Upper lobe of right lung (tissue), 1 donor: ENCODE results near the gene FAM83B. TPM values are rescaled to one million over a fixed set of nuclear protein-coding genes. Genes with fewer than 3 reads are reported as not detected.

Source experiments
- ATAC-seq: fragments of 200-7000 bp; cut with Tn5 transposase; one replicate; pipeline ENCODE4 v1.9.1; 2020; ENCODE audit warnings: mild to moderate bottlenecking, moderate library complexity
- DNase-seq: peaks from one replicate; pipeline ENCODE4 v3.0.0-alpha.2; 2020
- H3K27ac ChIP-seq: fragments of 200-600 bp; one replicate; pipeline ENCODE4 v1.8.0; 2022
- H3K27me3 ChIP-seq: fragments of 200-600 bp; one replicate; pipeline ENCODE4 v1.8.0; 2022; ENCODE audit warnings: mild to moderate bottlenecking
- H3K36me3 ChIP-seq: fragments of 200-600 bp; one replicate; pipeline ENCODE4 v1.8.0; 2022
- H3K4me1 ChIP-seq: fragments of 200-600 bp; one replicate; pipeline ENCODE4 v1.8.0; 2022
- H3K4me3 ChIP-seq: fragments of 200-600 bp; one replicate; pipeline ENCODE4 v1.8.0; 2022; ENCODE audit warnings: mild to moderate bottlenecking
- H3K9me3 ChIP-seq: fragments of 200-600 bp; one replicate; pipeline ENCODE4 v1.8.0; 2022
- intact Hi-C: fragments of 100-400 bp; cut with DNase I; formaldehyde crosslinking; loops from one replicate; pipeline ENCODE4 v1.11.0; 2022
- total RNA-seq: library from RNA; stranded (reverse); fragmentation: NEBNext Ultra II Directional; extraction: Animal tissue kit (Norgen Biotek cat#: 25700); gene quantifications from one replicate; pipeline ENCODE4 v1.2.1, GENCODE V29; 2021
- TF ChIP-seq, protein P1 (sequence below): fragments of 200-600 bp; IDR thresholded peaks from one replicate; pipeline ENCODE4 v1.8.0; 2022; ENCODE audit warnings: antibody characterized with exemption
- donor health status: DM: no; HTN: yes; CAD: no; lungs with severe emphysema.

Gene FAM83B
- total RNA-seq, 1 donor from 2014 or later: 0.20 TPM

DNA sequence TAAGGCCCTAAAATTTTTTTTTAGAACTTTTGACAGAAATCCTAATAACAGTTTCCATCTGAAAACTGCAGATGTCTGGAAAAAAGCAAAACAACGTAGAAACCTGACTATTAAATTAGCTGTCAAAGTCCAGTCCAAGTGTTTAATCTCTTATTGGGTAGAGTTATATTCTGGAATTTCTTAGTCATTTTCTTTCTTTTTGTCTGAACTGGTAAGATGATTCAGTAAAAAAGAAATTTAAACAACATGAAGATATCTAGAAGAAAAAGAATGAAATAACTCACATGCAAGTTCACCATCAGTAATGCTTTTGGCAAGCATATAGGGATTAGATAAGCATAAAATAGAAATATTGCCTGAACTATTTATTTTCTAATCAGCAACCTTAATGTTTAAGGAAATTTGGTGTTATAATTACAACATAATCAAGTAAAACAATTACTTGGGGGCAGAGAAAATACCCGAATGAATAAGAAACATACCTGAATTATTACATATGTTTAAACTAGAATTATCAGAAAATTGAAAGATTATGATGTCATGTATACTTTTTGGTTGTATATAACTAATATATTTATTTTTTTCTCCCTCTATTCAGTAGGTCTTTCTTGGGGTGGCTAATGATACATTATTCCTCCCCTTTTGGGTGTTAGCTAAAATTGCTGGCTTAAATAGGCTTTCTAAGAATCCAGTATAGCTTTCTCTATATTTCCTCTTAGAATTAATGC, 51.1 kb downstream of the FAM83B start:
- intact Hi-C loops: no loop called here
- no peaks in the 10 kb centered on the region for H3K4me1 ChIP-seq
- no peaks in the 10 kb centered on the region for H3K27me3 ChIP-seq
- H3K36me3 ChIP-seq: no peaks in the 10 kb centered on the region
- H3K9me3 ChIP-seq: no peaks in the 10 kb centered on the region
- H3K4me3 ChIP-seq: no peak overlapping the region
- no peak overlapping the region for H3K27ac ChIP-seq
- DNase-seq (no peak), ATAC-seq (no peak)
- TF ChIP-seq, protein P1, sequence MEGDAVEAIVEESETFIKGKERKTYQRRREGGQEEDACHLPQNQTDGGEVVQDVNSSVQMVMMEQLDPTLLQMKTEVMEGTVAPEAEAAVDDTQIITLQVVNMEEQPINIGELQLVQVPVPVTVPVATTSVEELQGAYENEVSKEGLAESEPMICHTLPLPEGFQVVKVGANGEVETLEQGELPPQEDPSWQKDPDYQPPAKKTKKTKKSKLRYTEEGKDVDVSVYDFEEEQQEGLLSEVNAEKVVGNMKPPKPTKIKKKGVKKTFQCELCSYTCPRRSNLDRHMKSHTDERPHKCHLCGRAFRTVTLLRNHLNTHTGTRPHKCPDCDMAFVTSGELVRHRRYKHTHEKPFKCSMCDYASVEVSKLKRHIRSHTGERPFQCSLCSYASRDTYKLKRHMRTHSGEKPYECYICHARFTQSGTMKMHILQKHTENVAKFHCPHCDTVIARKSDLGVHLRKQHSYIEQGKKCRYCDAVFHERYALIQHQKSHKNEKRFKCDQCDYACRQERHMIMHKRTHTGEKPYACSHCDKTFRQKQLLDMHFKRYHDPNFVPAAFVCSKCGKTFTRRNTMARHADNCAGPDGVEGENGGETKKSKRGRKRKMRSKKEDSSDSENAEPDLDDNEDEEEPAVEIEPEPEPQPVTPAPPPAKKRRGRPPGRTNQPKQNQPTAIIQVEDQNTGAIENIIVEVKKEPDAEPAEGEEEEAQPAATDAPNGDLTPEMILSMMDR: no peak

DNA sequence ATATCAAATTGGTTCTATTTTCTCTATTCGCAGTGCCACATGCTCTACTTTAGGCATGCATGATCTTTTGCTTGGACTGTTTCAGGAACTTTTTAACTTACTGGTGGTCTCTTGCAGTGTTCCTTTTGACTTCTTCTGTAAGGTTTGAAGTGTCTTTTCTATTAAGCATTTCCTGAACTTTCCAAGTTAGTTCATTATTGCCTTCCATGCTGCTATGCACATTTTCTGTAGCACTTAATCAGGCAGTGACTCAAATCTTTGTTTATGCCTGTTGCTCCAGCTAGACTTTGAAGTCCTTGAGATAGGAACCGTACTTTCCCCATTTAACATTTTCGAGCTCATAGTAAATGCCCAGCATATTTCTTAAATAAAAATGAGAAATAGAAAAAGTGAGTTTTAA, 52.2 kb downstream of the FAM83B start:
- Histone ChIP-seq H3K4me3 (no peak overlapping the region), H3K27me3 (no peaks in the 10 kb centered on the region), H3K27ac (no peak overlapping the region), H3K4me1 (no peaks in the 10 kb centered on the region), H3K9me3 (no peaks in the 10 kb centered on the region), H3K36me3 (no peaks in the 10 kb centered on the region)
- TF ChIP-seq, protein P1: no peak
- no peak for DNase-seq
- intact Hi-C loops: no loop called here
- ATAC-seq: no peak

DNA sequence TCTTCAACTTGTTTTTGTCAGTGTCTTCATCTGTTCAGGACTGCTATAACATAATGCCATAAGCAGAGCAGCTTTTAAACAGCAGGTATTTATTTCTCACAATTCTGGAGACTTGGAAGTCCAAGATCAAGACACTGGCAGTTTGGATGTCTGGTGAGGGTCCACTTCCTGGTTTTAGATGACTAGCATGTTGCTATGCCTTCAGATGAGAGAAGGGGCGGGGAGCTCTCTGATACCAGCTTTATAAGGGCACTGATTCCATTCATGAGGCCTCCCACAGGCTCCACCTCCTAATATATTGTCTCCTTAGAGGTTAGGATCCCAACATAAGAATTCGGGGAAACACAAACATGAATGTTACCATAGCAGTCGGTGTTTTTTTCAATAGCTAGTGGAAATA, 52.9 kb downstream of the FAM83B start:
- TF ChIP-seq, protein P1: no peak
- Histone ChIP-seq H3K27me3 (no peaks in the 10 kb centered on the region), H3K4me1 (no peaks in the 10 kb centered on the region), H3K36me3 (no peaks in the 10 kb centered on the region), H3K27ac (no peak overlapping the region), H3K9me3 (no peaks in the 10 kb centered on the region), H3K4me3 (no peak overlapping the region)
- no peak for ATAC-seq
- intact Hi-C loops: no loop called here
- DNase-seq: no peak

DNA sequence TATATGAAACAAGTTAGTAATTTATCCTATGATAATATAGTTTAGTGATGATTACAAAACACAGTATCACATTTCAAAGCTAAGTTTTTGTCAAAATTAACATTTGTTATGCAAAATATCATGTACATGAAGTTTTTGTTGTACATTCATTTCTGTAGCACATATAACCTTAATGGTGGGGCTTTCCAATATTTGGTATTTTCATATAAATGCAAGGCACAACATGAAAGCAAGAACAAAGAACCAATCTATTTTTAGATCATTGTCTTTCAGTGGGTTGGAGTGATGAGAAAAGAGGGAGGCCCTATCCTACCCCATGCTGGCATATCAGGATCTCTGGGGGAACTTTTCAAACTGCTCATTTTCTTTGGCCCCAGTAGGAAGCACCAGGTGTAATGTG, 53.4 kb downstream of the FAM83B start:
- DNase-seq (no peak), ATAC-seq (no peak)
- H3K4me3 ChIP-seq: no peak overlapping the region
- TF ChIP-seq, protein P1: no peak
- intact Hi-C loops: no loop called here
- H3K36me3 ChIP-seq: no peaks in the 10 kb centered on the region
- H3K9me3 ChIP-seq: no peaks in the 10 kb centered on the region
- H3K27ac ChIP-seq: no peak overlapping the region
- no peaks in the 10 kb centered on the region for H3K27me3 ChIP-seq
- H3K4me1 ChIP-seq: no peaks in the 10 kb centered on the region

DNA sequence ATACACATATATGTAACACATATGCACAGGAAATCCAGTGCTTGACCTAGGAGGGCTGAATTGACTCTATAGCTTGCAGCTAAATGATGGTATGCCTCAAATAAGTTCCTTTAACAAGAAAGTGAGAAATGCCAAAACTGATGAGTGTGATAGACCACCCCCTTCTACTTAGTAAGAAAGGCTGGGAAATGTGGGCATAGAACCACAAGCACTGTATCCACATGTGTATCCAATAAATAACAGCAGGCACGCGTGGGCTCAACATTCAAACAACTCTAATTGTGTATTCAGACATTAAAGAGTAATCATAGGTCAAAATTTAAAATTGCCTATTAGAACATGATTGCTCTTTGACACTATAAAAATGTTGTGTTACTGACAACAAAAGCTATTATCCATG, 54.1 kb downstream of the FAM83B start:
- intact Hi-C loops: no loop called here
- ATAC-seq: no peak
- H3K4me1 ChIP-seq: no peaks in the 10 kb centered on the region
- no peak overlapping the region for H3K27ac ChIP-seq
- H3K4me3 ChIP-seq: no peak overlapping the region
- H3K9me3 ChIP-seq: no peaks in the 10 kb centered on the region
- TF ChIP-seq, protein P1: no peak
- H3K36me3 ChIP-seq: no peaks in the 10 kb centered on the region
- DNase-seq: no peak
- no peaks in the 10 kb centered on the region for H3K27me3 ChIP-seq

DNA sequence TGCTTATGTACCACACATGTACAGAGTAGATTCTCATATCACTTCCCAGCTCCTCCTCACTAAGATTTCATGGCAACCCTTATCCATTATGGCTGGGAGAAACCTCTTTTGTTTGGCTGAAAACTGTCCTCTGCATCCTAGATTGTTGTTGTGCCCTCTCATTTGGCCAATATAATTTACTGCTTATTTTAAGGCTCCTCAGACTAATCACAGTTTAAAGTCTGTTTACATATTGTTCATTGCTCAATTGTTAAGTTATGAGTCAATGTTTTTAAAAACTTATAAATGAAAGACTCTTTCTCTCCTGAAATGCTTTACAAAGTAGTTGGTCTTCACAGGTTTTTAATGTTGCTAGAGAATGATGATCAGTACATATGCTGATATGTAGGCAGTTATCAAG, 57.3 kb downstream of the FAM83B start:
- Histone ChIP-seq H3K36me3 (no peaks in the 10 kb centered on the region), H3K4me1 (no peaks in the 10 kb centered on the region), H3K4me3 (no peak overlapping the region), H3K9me3 (no peaks in the 10 kb centered on the region), H3K27ac (no peak overlapping the region), H3K27me3 (no peaks in the 10 kb centered on the region)
- intact Hi-C loops: no loop called here
- no peak for ATAC-seq
- no peak for DNase-seq
- TF ChIP-seq, protein P1: no peak
